H9 (cell line): ENCODE results near the gene RAB40B. TPM values are rescaled to one million over a fixed set of nuclear protein-coding genes. Genes with fewer than 3 reads are reported as not detected.

Experiments used
- DNase-seq: peaks from one replicate; pipeline ENCODE4 v3.0.0-alpha.2; 2017
- H2AFZ ChIP-seq: one replicate; pipeline ENCODE4 v1.6.1; 2013; ENCODE audit warnings: mild to moderate bottlenecking, low read length, control low read depth, moderate library complexity
- H2AK5ac ChIP-seq: 2 replicates; pipeline ENCODE4 v1.6.1; 2013; ENCODE audit warnings: low read length, control low read depth, mixed read lengths; ENCODE audit not compliant: insufficient read length
- H2BK120ac ChIP-seq: one replicate; pipeline ENCODE4 v1.6.1; 2013; ENCODE audit warnings: low read depth, mild to moderate bottlenecking, low read length, control low read depth, inconsistent platforms; ENCODE audit not compliant: poor library complexity, severe bottlenecking
- H2BK12ac ChIP-seq: 2 replicates; pipeline ENCODE4 v1.6.1; 2013; ENCODE audit warnings: low read length, control low read depth, mixed read lengths, low read depth; ENCODE audit not compliant: insufficient read length
- H2BK15ac ChIP-seq: 2 replicates; pipeline ENCODE4 v1.6.1; 2013; ENCODE audit warnings: low read depth, low read length, control low read depth
- H2BK20ac ChIP-seq: one replicate; pipeline ENCODE4 v1.6.1; 2013; ENCODE audit warnings: low read depth, mild to moderate bottlenecking, low read length, control low read depth, inconsistent platforms; ENCODE audit not compliant: poor library complexity, severe bottlenecking
- H2BK5ac ChIP-seq: 2 replicates; pipeline ENCODE4 v1.6.1; 2013; ENCODE audit warnings: low read length, control low read depth, mixed read lengths; ENCODE audit not compliant: insufficient read length
- H3K14ac ChIP-seq: 2 replicates; pipeline ENCODE4 v1.6.1; 2013; ENCODE audit warnings: low read length, control low read depth; ENCODE audit not compliant: insufficient read depth
- H3K18ac ChIP-seq: 2 replicates; pipeline ENCODE4 v1.6.1; 2013; ENCODE audit warnings: low read depth, mild to moderate bottlenecking, mixed read lengths, low read length, control low read depth; ENCODE audit not compliant: insufficient read length
- H3K23ac ChIP-seq: 2 replicates; pipeline ENCODE4 v1.6.1; 2013; ENCODE audit warnings: low read length, control low read depth, mixed read lengths, low read depth; ENCODE audit not compliant: insufficient read length
- H3K23me2 ChIP-seq: 2 replicates; pipeline ENCODE4 v1.6.1; 2013; ENCODE audit warnings: low read depth, mild to moderate bottlenecking, mixed read lengths, low read length, control low read depth; ENCODE audit not compliant: insufficient read length, poor library complexity, severe bottlenecking
- H3K27ac ChIP-seq: 2 replicates; pipeline ENCODE4 v1.5.1; 2013; ENCODE audit warnings: low read length, control low read depth, mixed read lengths, low read depth; ENCODE audit not compliant: insufficient read length
- H3K27me3 ChIP-seq: 2 replicates; pipeline ENCODE4 v1.6.1; 2013; ENCODE audit warnings: low read length, control low read depth, inconsistent platforms; ENCODE audit not compliant: insufficient read depth
- H3K4ac ChIP-seq: 2 replicates; pipeline ENCODE4 v1.6.1; 2013; ENCODE audit warnings: low read depth, mild to moderate bottlenecking, control low read depth, inconsistent platforms, low read length, moderate library complexity
- H3K4me1 ChIP-seq: 2 replicates; pipeline ENCODE4 v1.6.1; 2013; ENCODE audit warnings: low read length, control low read depth, inconsistent platforms; ENCODE audit not compliant: insufficient read depth
- H3K4me2 ChIP-seq: 2 replicates; pipeline ENCODE4 v1.6.1; 2013; ENCODE audit warnings: low read length, control low read depth, mixed read lengths; ENCODE audit not compliant: insufficient read length, insufficient read depth
- H3K56ac ChIP-seq: 2 replicates; pipeline ENCODE4 v1.6.1; 2013; ENCODE audit warnings: low read depth, mild to moderate bottlenecking, mixed read lengths, low read length, control low read depth; ENCODE audit not compliant: insufficient read length
- H3K79me1 ChIP-seq: 2 replicates; pipeline ENCODE4 v1.6.1; 2013; ENCODE audit warnings: low read depth, mild to moderate bottlenecking, moderate library complexity, low read length, control low read depth, inconsistent platforms; ENCODE audit not compliant: insufficient read depth, poor library complexity, severe bottlenecking
- H3K79me2 ChIP-seq: 2 replicates; pipeline ENCODE4 v1.6.1; 2013; ENCODE audit warnings: low read length, control low read depth, inconsistent platforms; ENCODE audit not compliant: insufficient read depth
- H3K9ac ChIP-seq: 2 replicates; pipeline ENCODE4 v1.6.1; 2013; ENCODE audit warnings: low read length, control low read depth, mixed read lengths; ENCODE audit not compliant: insufficient read length; ENCODE audit errors: extremely low read depth
- H3K9me3 ChIP-seq: one replicate; pipeline ENCODE4 v1.6.1; 2013; ENCODE audit warnings: low read depth, low read length, inconsistent platforms; ENCODE audit not compliant: control insufficient read depth
- H3T11ph ChIP-seq: one replicate; pipeline ENCODE4 v1.6.1; 2013; ENCODE audit warnings: mild to moderate bottlenecking, low read length, control low read depth, inconsistent platforms
- H4K20me1 ChIP-seq: one replicate; pipeline ENCODE4 v1.6.1; 2013; ENCODE audit not compliant: control insufficient read depth, insufficient read length, insufficient read depth
- H4K5ac ChIP-seq: 2 replicates; pipeline ENCODE4 v1.6.1; 2013; ENCODE audit warnings: low read depth, mild to moderate bottlenecking, mixed read lengths, low read length, control low read depth; ENCODE audit not compliant: insufficient read length
- H4K8ac ChIP-seq: replicated peaks from 2 replicates; pipeline ENCODE4 v1.6.1; 2013; ENCODE audit warnings: low read length, control low read depth, mixed read lengths, low read depth; ENCODE audit not compliant: insufficient read length
- H4K91ac ChIP-seq: 2 replicates; pipeline ENCODE4 v1.6.1; 2013; ENCODE audit warnings: low read depth, mild to moderate bottlenecking, moderate library complexity, mixed read lengths, low read length, control low read depth; ENCODE audit not compliant: insufficient read length
- H3K27ac Mint-ChIP-seq, 3 experiments: 2 replicates in 2 of 3; 3 replicates in 1 of 3; pipeline ENCODE4 v1.8.0; 2020 to 2021; ENCODE audit warnings: mixed read lengths in 3 of 3, mild to moderate bottlenecking in 1 of 3, moderate library complexity in 1 of 3
- H3K27me3 Mint-ChIP-seq: 2 replicates; pipeline ENCODE4 v1.8.0; 2021; ENCODE audit warnings: low read depth, mild to moderate bottlenecking, moderate library complexity, mixed read lengths
- H3K36me3 Mint-ChIP-seq, 3 experiments: 2 replicates in 2 of 3; 3 replicates in 1 of 3; pipeline ENCODE4 v1.8.0; 2020 to 2021; ENCODE audit warnings: low read depth in 3 of 3, mixed read lengths in 3 of 3; ENCODE audit not compliant: insufficient read depth in 1 of 3
- H3K4me1 Mint-ChIP-seq, 2 experiments: 2 replicates each; pipeline ENCODE4 v1.8.0; 2020; ENCODE audit warnings: mixed read lengths in 2 of 2
- H3K4me3 Mint-ChIP-seq, 2 experiments: 2 replicates in 1 of 2; 3 replicates in 1 of 2; pipeline ENCODE4 v1.8.0; 2020 to 2021; ENCODE audit warnings: mild to moderate bottlenecking in 2 of 2, mixed read lengths in 2 of 2, moderate library complexity in 1 of 2
- H3K9me3 Mint-ChIP-seq, 2 experiments: 2 replicates in 1 of 2; 3 replicates in 1 of 2; pipeline ENCODE4 v1.8.0; 2020; ENCODE audit warnings: mild to moderate bottlenecking in 2 of 2, mixed read lengths in 2 of 2, moderate library complexity in 1 of 2
- CTCF ChIP-seq: fragments of 200-600 bp; sonication (generic); conservative IDR thresholded peaks from 3 replicates; pipeline ENCODE4 v1.8.0; 2021; ENCODE audit warnings: antibody characterized with exemption, mild to moderate bottlenecking
- WGBS: extraction: QIAGEN DNeasy Blood & Tissue Kit; methylation state at CpG from one replicate; pipeline ENCODE4 v1.1.7; 2013; ENCODE audit warnings: missing lambda C conversion rate, low lambda C conversion rate, mixed read lengths; ENCODE audit not compliant: insufficient read length; ENCODE audit errors: extremely low coverage; 5-methylcytosine and 5-hydroxymethylcytosine counted together
- total RNA-seq: library from RNA; stranded (reverse); gene quantifications from 2 replicates; pipeline ENCODE4 v1.2.1, GENCODE V29; 2021

RAB40B gene
- total RNA-seq, 1 experiment from 2014 or later = 3.5 TPM

GRCh38 chr17:82705756-82706155 is 7.3 kb upstream of the RAB40B start:
- no peaks in the 10 kb centered on the region for H3K79me1 ChIP-seq
- no peak overlapping the region for H2AK5ac ChIP-seq
- H3K23ac ChIP-seq = no peak overlapping the region
- no peak overlapping the region for H4K5ac ChIP-seq
- H3K27me3 ChIP-seq = no peaks in the 10 kb centered on the region
- no peak overlapping the region for H2AFZ ChIP-seq
- H3K4me2 ChIP-seq = no peak overlapping the region
- DNase-seq = no peak
- H3K4me3 Mint-ChIP-seq = no peak overlapping the region
- no peak overlapping the region for H2BK15ac ChIP-seq
- H4K8ac ChIP-seq = no peak overlapping the region
- WGBS = no CpG with 5 or more reads among the region's 18 CpGs
- no peak overlapping the region for H3K27ac Mint-ChIP-seq
- H3K23me2 ChIP-seq = no peaks in the 10 kb centered on the region
- no peaks in the 10 kb centered on the region for H4K20me1 ChIP-seq
- no peak overlapping the region for H3T11ph ChIP-seq
- H4K91ac ChIP-seq = no peak overlapping the region
- H3K9ac ChIP-seq = no peak overlapping the region
- H3K27me3 Mint-ChIP-seq = peaks cover 4% of the 10 kb centered on the region
- no peak overlapping the region for H3K56ac ChIP-seq
- no peak overlapping the region for H3K4ac ChIP-seq
- no peak overlapping the region for H2BK12ac ChIP-seq
- TF ChIP-seq CTCF = no peak
- H3K4me1 ChIP-seq = no peaks in the 10 kb centered on the region
- H3K18ac ChIP-seq = no peak overlapping the region
- no peaks in the 10 kb centered on the region for H3K9me3 ChIP-seq
- no peaks in the 10 kb centered on the region for H3K4me1 Mint-ChIP-seq
- no peak overlapping the region for H3K27ac ChIP-seq
- no peak overlapping the region for H2BK5ac ChIP-seq
- H2BK20ac ChIP-seq = no peak overlapping the region
- no peaks in the 10 kb centered on the region for H3K79me2 ChIP-seq
- H3K36me3 Mint-ChIP-seq = no peaks in the 10 kb centered on the region
- no peaks in the 10 kb centered on the region for H3K9me3 Mint-ChIP-seq
- H2BK120ac ChIP-seq = no peak overlapping the region
- no peak overlapping the region for H3K14ac ChIP-seq
